Body of pancreas (tissue), 4 donors: ENCODE measurements around the gene RNF111. TPM values are rescaled to one million over a fixed set of nuclear protein-coding genes. Genes with fewer than 3 reads are reported as not detected.

Source experiments
- ATAC-seq: fragments of 150-250 bp; one replicate; pipeline ENCODE4 v1.9.1; 2016
- DNase-seq, 4 donors: peaks; one replicate each; pipeline ENCODE4 v3.0.0-alpha.2; 2019
- H3K27ac ChIP-seq, 4 donors: fragments of 200-600 bp; sonication (generic); 1 replicate in 3 of 4; 2 replicates in 1 of 4; pipeline versions ENCODE4 v1.5.1 to v1.6.1; 2016 to 2019; ENCODE audit warnings: mild to moderate bottlenecking in 1 of 4, mixed read lengths in 1 of 4, moderate library complexity in 1 of 4
- H3K27me3 ChIP-seq, 2 donors: fragments of 200-600 bp; sonication (generic); one replicate each; pipeline ENCODE4 v1.6.0; 2016; ENCODE audit warnings: mild to moderate bottlenecking in 1 of 2
- H3K36me3 ChIP-seq, 2 donors: fragments of 200-600 bp; sonication (generic); replicated peaks in 1 of 2; 2 replicates each; pipeline ENCODE4 v1.5.1; 2016; ENCODE audit warnings: low read depth in 2 of 2; ENCODE audit not compliant: insufficient read depth in 1 of 2
- H3K4me1 ChIP-seq: fragments of 200-600 bp; sonication (generic); one replicate; pipeline ENCODE4 v1.6.0; 2016
- H3K4me3 ChIP-seq, 2 donors: fragments of 200-600 bp; sonication (generic); 1 replicate in 1 of 2; 2 replicates in 1 of 2; pipeline ENCODE4 v1.5.1; 2016 to 2019
- H3K9me3 ChIP-seq, 3 donors: fragments of 200-600 bp; sonication (generic); 1 replicate in 2 of 3; 2 replicates in 1 of 3; pipeline ENCODE4 v1.5.1; 2016
- CTCF ChIP-seq, 7 experiments: fragments of 450-650 bp in 4 of 7; fragments of 200-600 bp in 3 of 7; sonication (generic) in 3 of 7; IDR thresholded peaks; one replicate each; pipeline ENCODE4 v1.5.1; 2016 to 2019; ENCODE audit warnings: antibody characterized with exemption in 7 of 7
- POLR2A ChIP-seq, 3 donors: fragments of 450-650 bp; IDR thresholded peaks; one replicate each; pipeline ENCODE4 v1.6.1; 2016; ENCODE audit warnings: antibody characterized with exemption in 3 of 3, mild to moderate bottlenecking in 2 of 3
- WGBS, 2 donors: methylation state at CpG; one replicate each; pipeline ENCODE4 v1.1.5; 2017; 5-methylcytosine and 5-hydroxymethylcytosine counted together
- intact Hi-C: fragments of 100-400 bp; cut with DNase I; formaldehyde crosslinking; loops from one replicate; pipeline ENCODE4 v1.15.1; 2023
- total RNA-seq, 2 donors: library from RNA; depleted of rRNA; stranded (reverse); fragments of >200 nt; gene quantifications; one replicate each; pipeline ENCODE4 v1.1.0, GENCODE V29; 2016

RNF111 gene
- total RNA-seq, 2 donors from 2014 or later, result 6.9 to 22.8 TPM

- Histone ChIP-seq H3K27me3 (no peaks in the 10 kb centered on the region), H3K4me1 (no peaks in the 10 kb centered on the region), H3K27ac (no peak overlapping the region), H3K9me3 (no peaks in the 10 kb centered on the region), H3K4me3 (no peak overlapping the region), H3K36me3 (no peaks in the 10 kb centered on the region)
- DNase-seq (no peak), ATAC-seq (no peak)
- 88 to 96% methylated on average over 2 of the region's 2 CpGs for WGBS, 2 donors
- TF ChIP-seq POLR2A (IDR thresholded peaks at IDR 0.05) (no peak), CTCF (IDR thresholded peaks at IDR 0.05) (no peak)
- intact Hi-C loops, result no loop called here
Observed at GRCh38 chr15:59017449-59017848, 30.0 kb downstream of the RNF111 start.

- Histone ChIP-seq H3K36me3 (no peaks in the 10 kb centered on the region), H3K27me3 (no peaks in the 10 kb centered on the region), H3K9me3 (no peaks in the 10 kb centered on the region), H3K4me1 (no peaks in the 10 kb centered on the region), H3K4me3 (no peak overlapping the region), H3K27ac (no peak overlapping the region)
- DNase-seq (no peak), ATAC-seq (no peak)
- intact Hi-C loops, result no loop called here
- WGBS, 2 donors, result 86 to 90% methylated on average over 5 of the region's 5 CpGs
- TF ChIP-seq POLR2A (IDR thresholded peaks at IDR 0.05) (no peak), CTCF (IDR thresholded peaks at IDR 0.05) (no peak)
Observed at GRCh38 chr15:59018833-59019232, 31.4 kb downstream of the RNF111 start.

DNA sequence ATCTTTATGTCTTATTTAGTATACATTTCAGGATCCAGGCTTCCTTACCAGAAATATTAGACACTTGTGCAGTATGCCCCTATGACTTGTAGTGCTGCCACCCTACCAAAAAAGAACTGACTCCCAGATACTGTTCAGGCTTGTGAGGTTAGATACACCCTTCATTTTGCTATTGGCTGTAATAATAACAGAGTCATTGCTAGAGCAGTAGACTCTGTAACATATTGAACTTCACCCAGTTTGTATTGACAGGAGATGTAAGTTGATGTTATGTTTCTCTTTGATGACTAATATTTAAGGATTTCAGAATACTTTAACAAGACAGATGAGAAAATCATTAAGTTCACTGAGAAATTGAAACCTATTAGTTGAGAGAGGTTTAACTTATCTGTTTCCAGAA, 32.9 kb downstream of the RNF111 start:
- no peak for DNase-seq
- Histone ChIP-seq H3K4me1 (no peaks in the 10 kb centered on the region), H3K27me3 (no peaks in the 10 kb centered on the region), H3K27ac (no peak overlapping the region), H3K36me3 (no peaks in the 10 kb centered on the region), H3K4me3 (no peak overlapping the region), H3K9me3 (no peaks in the 10 kb centered on the region)
- intact Hi-C loops, result no loop called here
- no peak for ATAC-seq
- TF ChIP-seq POLR2A (IDR thresholded peaks at IDR 0.05), result no peak
- TF ChIP-seq CTCF (IDR thresholded peaks at IDR 0.05), result no peak

DNA sequence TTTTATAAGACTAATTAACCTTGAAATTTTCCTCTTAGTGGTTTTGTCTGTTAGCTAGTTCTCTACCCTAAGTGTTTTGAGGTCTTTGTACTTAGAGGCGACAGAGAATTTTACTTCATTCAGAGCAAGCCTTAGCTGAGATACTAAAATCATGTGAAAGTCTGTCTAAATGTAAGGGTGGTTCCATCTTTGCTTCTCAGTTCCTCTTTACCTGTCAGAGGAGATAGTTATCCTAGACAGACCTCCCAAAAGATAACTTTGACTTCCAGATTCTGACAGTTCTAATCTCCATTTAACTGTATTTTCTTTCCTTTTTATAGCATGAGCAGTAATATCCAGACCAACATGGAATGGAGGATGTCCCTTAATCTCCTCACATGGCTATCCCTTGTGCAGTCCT, 34.7 kb downstream of the RNF111 start:
- WGBS, 2 donors, result 95 to 96% methylated on average over 1 of the region's 1 CpG
- TF ChIP-seq POLR2A (IDR thresholded peaks at IDR 0.05) (no peak), CTCF (IDR thresholded peaks at IDR 0.05) (no peak)
- H3K27ac ChIP-seq, result no peak overlapping the region
- no peaks in the 10 kb centered on the region for H3K27me3 ChIP-seq
- H3K4me3 ChIP-seq, result no peak overlapping the region
- intact Hi-C loops, result no loop called here
- ATAC-seq (no peak), DNase-seq (no peak)
- no peaks in the 10 kb centered on the region for H3K36me3 ChIP-seq
- H3K9me3 ChIP-seq, result no peaks in the 10 kb centered on the region
- H3K4me1 ChIP-seq, result no peaks in the 10 kb centered on the region

GRCh38 chr15:59026207-59026606, 38.7 kb downstream of the RNF111 start:
- Histone ChIP-seq H3K9me3 (no peaks in the 10 kb centered on the region), H3K27ac (no peak overlapping the region), H3K4me3 (no peak overlapping the region), H3K4me1 (no peaks in the 10 kb centered on the region), H3K27me3 (no peaks in the 10 kb centered on the region), H3K36me3 (no peaks in the 10 kb centered on the region)
- intact Hi-C loops, result no loop called here
- DNase-seq (no peak), ATAC-seq (no peak)
- WGBS, 2 donors, result 95% methylated on average over 3 of the region's 3 CpGs
- no peak for TF ChIP-seq POLR2A (IDR thresholded peaks at IDR 0.05)
- TF ChIP-seq CTCF (IDR thresholded peaks at IDR 0.05), result no peak
